H9 (cell line): ENCODE measurements around the gene PAFAH1B1. TPM values are rescaled to one million over a fixed set of nuclear protein-coding genes. Genes with fewer than 3 reads are reported as not detected.

Experiments used
- DNase-seq: peaks from one replicate; pipeline ENCODE4 v3.0.0-alpha.2; 2017
- H2AFZ ChIP-seq: one replicate; pipeline ENCODE4 v1.6.1; 2013; ENCODE audit warnings: mild to moderate bottlenecking, low read length, control low read depth, moderate library complexity
- H2AK5ac ChIP-seq: 2 replicates; pipeline ENCODE4 v1.6.1; 2013; ENCODE audit warnings: low read length, control low read depth, mixed read lengths; ENCODE audit not compliant: insufficient read length
- H2BK120ac ChIP-seq: one replicate; pipeline ENCODE4 v1.6.1; 2013; ENCODE audit warnings: low read depth, mild to moderate bottlenecking, low read length, control low read depth, inconsistent platforms; ENCODE audit not compliant: poor library complexity, severe bottlenecking
- H2BK12ac ChIP-seq: 2 replicates; pipeline ENCODE4 v1.6.1; 2013; ENCODE audit warnings: low read length, control low read depth, mixed read lengths, low read depth; ENCODE audit not compliant: insufficient read length
- H2BK15ac ChIP-seq: 2 replicates; pipeline ENCODE4 v1.6.1; 2013; ENCODE audit warnings: low read depth, low read length, control low read depth
- H2BK20ac ChIP-seq: one replicate; pipeline ENCODE4 v1.6.1; 2013; ENCODE audit warnings: low read depth, mild to moderate bottlenecking, low read length, control low read depth, inconsistent platforms; ENCODE audit not compliant: poor library complexity, severe bottlenecking
- H2BK5ac ChIP-seq: 2 replicates; pipeline ENCODE4 v1.6.1; 2013; ENCODE audit warnings: low read length, control low read depth, mixed read lengths; ENCODE audit not compliant: insufficient read length
- H3K14ac ChIP-seq: 2 replicates; pipeline ENCODE4 v1.6.1; 2013; ENCODE audit warnings: low read length, control low read depth; ENCODE audit not compliant: insufficient read depth
- H3K18ac ChIP-seq: 2 replicates; pipeline ENCODE4 v1.6.1; 2013; ENCODE audit warnings: low read depth, mild to moderate bottlenecking, mixed read lengths, low read length, control low read depth; ENCODE audit not compliant: insufficient read length
- H3K23ac ChIP-seq: 2 replicates; pipeline ENCODE4 v1.6.1; 2013; ENCODE audit warnings: low read length, control low read depth, mixed read lengths, low read depth; ENCODE audit not compliant: insufficient read length
- H3K23me2 ChIP-seq: 2 replicates; pipeline ENCODE4 v1.6.1; 2013; ENCODE audit warnings: low read depth, mild to moderate bottlenecking, mixed read lengths, low read length, control low read depth; ENCODE audit not compliant: insufficient read length, poor library complexity, severe bottlenecking
- H3K27ac ChIP-seq: 2 replicates; pipeline ENCODE4 v1.5.1; 2013; ENCODE audit warnings: low read length, control low read depth, mixed read lengths, low read depth; ENCODE audit not compliant: insufficient read length
- H3K27me3 ChIP-seq: 2 replicates; pipeline ENCODE4 v1.6.1; 2013; ENCODE audit warnings: low read length, control low read depth, inconsistent platforms; ENCODE audit not compliant: insufficient read depth
- H3K4ac ChIP-seq: 2 replicates; pipeline ENCODE4 v1.6.1; 2013; ENCODE audit warnings: low read depth, mild to moderate bottlenecking, control low read depth, inconsistent platforms, low read length, moderate library complexity
- H3K4me1 ChIP-seq: 2 replicates; pipeline ENCODE4 v1.6.1; 2013; ENCODE audit warnings: low read length, control low read depth, inconsistent platforms; ENCODE audit not compliant: insufficient read depth
- H3K4me2 ChIP-seq: 2 replicates; pipeline ENCODE4 v1.6.1; 2013; ENCODE audit warnings: low read length, control low read depth, mixed read lengths; ENCODE audit not compliant: insufficient read length, insufficient read depth
- H3K56ac ChIP-seq: 2 replicates; pipeline ENCODE4 v1.6.1; 2013; ENCODE audit warnings: low read depth, mild to moderate bottlenecking, mixed read lengths, low read length, control low read depth; ENCODE audit not compliant: insufficient read length
- H3K79me1 ChIP-seq: 2 replicates; pipeline ENCODE4 v1.6.1; 2013; ENCODE audit warnings: low read depth, mild to moderate bottlenecking, moderate library complexity, low read length, control low read depth, inconsistent platforms; ENCODE audit not compliant: insufficient read depth, poor library complexity, severe bottlenecking
- H3K79me2 ChIP-seq: 2 replicates; pipeline ENCODE4 v1.6.1; 2013; ENCODE audit warnings: low read length, control low read depth, inconsistent platforms; ENCODE audit not compliant: insufficient read depth
- H3K9ac ChIP-seq: 2 replicates; pipeline ENCODE4 v1.6.1; 2013; ENCODE audit warnings: low read length, control low read depth, mixed read lengths; ENCODE audit not compliant: insufficient read length; ENCODE audit errors: extremely low read depth
- H3K9me3 ChIP-seq: one replicate; pipeline ENCODE4 v1.6.1; 2013; ENCODE audit warnings: low read depth, low read length, inconsistent platforms; ENCODE audit not compliant: control insufficient read depth
- H3T11ph ChIP-seq: one replicate; pipeline ENCODE4 v1.6.1; 2013; ENCODE audit warnings: mild to moderate bottlenecking, low read length, control low read depth, inconsistent platforms
- H4K20me1 ChIP-seq: one replicate; pipeline ENCODE4 v1.6.1; 2013; ENCODE audit not compliant: control insufficient read depth, insufficient read length, insufficient read depth
- H4K5ac ChIP-seq: 2 replicates; pipeline ENCODE4 v1.6.1; 2013; ENCODE audit warnings: low read depth, mild to moderate bottlenecking, mixed read lengths, low read length, control low read depth; ENCODE audit not compliant: insufficient read length
- H4K8ac ChIP-seq: replicated peaks from 2 replicates; pipeline ENCODE4 v1.6.1; 2013; ENCODE audit warnings: low read length, control low read depth, mixed read lengths, low read depth; ENCODE audit not compliant: insufficient read length
- H4K91ac ChIP-seq: 2 replicates; pipeline ENCODE4 v1.6.1; 2013; ENCODE audit warnings: low read depth, mild to moderate bottlenecking, moderate library complexity, mixed read lengths, low read length, control low read depth; ENCODE audit not compliant: insufficient read length
- H3K27ac Mint-ChIP-seq, 3 experiments: 2 replicates in 2 of 3; 3 replicates in 1 of 3; pipeline ENCODE4 v1.8.0; 2020 to 2021; ENCODE audit warnings: mixed read lengths in 3 of 3, mild to moderate bottlenecking in 1 of 3, moderate library complexity in 1 of 3
- H3K27me3 Mint-ChIP-seq: 2 replicates; pipeline ENCODE4 v1.8.0; 2021; ENCODE audit warnings: low read depth, mild to moderate bottlenecking, moderate library complexity, mixed read lengths
- H3K36me3 Mint-ChIP-seq, 3 experiments: 2 replicates in 2 of 3; 3 replicates in 1 of 3; pipeline ENCODE4 v1.8.0; 2020 to 2021; ENCODE audit warnings: low read depth in 3 of 3, mixed read lengths in 3 of 3; ENCODE audit not compliant: insufficient read depth in 1 of 3
- H3K4me1 Mint-ChIP-seq, 2 experiments: 2 replicates each; pipeline ENCODE4 v1.8.0; 2020; ENCODE audit warnings: mixed read lengths in 2 of 2
- H3K4me3 Mint-ChIP-seq, 2 experiments: 2 replicates in 1 of 2; 3 replicates in 1 of 2; pipeline ENCODE4 v1.8.0; 2020 to 2021; ENCODE audit warnings: mild to moderate bottlenecking in 2 of 2, mixed read lengths in 2 of 2, moderate library complexity in 1 of 2
- H3K9me3 Mint-ChIP-seq, 2 experiments: 2 replicates in 1 of 2; 3 replicates in 1 of 2; pipeline ENCODE4 v1.8.0; 2020; ENCODE audit warnings: mild to moderate bottlenecking in 2 of 2, mixed read lengths in 2 of 2, moderate library complexity in 1 of 2
- CTCF ChIP-seq: fragments of 200-600 bp; sonication (generic); conservative IDR thresholded peaks from 3 replicates; pipeline ENCODE4 v1.8.0; 2021; ENCODE audit warnings: antibody characterized with exemption, mild to moderate bottlenecking
- WGBS: extraction: QIAGEN DNeasy Blood & Tissue Kit; methylation state at CpG from one replicate; pipeline ENCODE4 v1.1.7; 2013; ENCODE audit warnings: missing lambda C conversion rate, low lambda C conversion rate, mixed read lengths; ENCODE audit not compliant: insufficient read length; ENCODE audit errors: extremely low coverage; 5-methylcytosine and 5-hydroxymethylcytosine counted together
- total RNA-seq: library from RNA; stranded (reverse); gene quantifications from 2 replicates; pipeline ENCODE4 v1.2.1, GENCODE V29; 2021

The PAFAH1B1 gene
- total RNA-seq, 1 experiment from 2014 or later = 134 TPM

- Histone ChIP-seq H2BK20ac (no peak overlapping the region), H4K20me1 (no peaks in the 10 kb centered on the region), H3K23me2 (no peaks in the 10 kb centered on the region), H4K5ac (no peak overlapping the region), H3K4ac (peak overlapping the region; percentile 25; the same call in 1 of the 2 replicates), H3K4me1 (no peaks in the 10 kb centered on the region), H3K56ac (no peak overlapping the region), H4K8ac (no peak overlapping the region), H4K91ac (no peak overlapping the region), H3K14ac (peak overlapping the region; percentile 64; the same call in 1 of the 2 replicates), H3K9ac (no peak overlapping the region), H2AK5ac (no peak overlapping the region), H2BK12ac (peak overlapping the region; percentile 35), H3K27ac (no peak overlapping the region), H3K79me2 (no peaks in the 10 kb centered on the region), H2BK120ac (peak overlapping the region; percentile 23), H3K9me3 (no peaks in the 10 kb centered on the region), H2BK5ac (no peak overlapping the region), H2BK15ac (no peak overlapping the region), H3T11ph (peak overlapping the region; percentile 59), H3K27me3 (no peaks in the 10 kb centered on the region; the same call in 1 of the 2 replicates), H3K79me1 (no peaks in the 10 kb centered on the region), H3K23ac (no peak overlapping the region), H3K18ac (peak overlapping the region; percentile 64), H3K4me2 (peak overlapping the region; percentile 31), H2AFZ (peak overlapping the region; percentile 59)
- peaks cover 0 to 3% of the 10 kb centered on the region in 2 experiments; a peak in 2 of 5 replicates for H3K9me3 Mint-ChIP-seq
- peak overlapping the region in 1 of 2 experiments; percentile 63; a peak in 3 of 5 replicates for H3K4me3 Mint-ChIP-seq
- H3K36me3 Mint-ChIP-seq = no peaks in the 10 kb centered on the region
- no CpG with 5 or more reads among the region's 9 CpGs for WGBS
- H3K27me3 Mint-ChIP-seq = no peaks in the 10 kb centered on the region; the same call in 1 of the 2 replicates
- no peak for TF ChIP-seq CTCF
- DNase-seq = no peak
- peak overlapping the region in 2 of 3 experiments; percentile 81 to 93; a peak in 6 of 7 replicates for H3K27ac Mint-ChIP-seq
- peaks cover 14 to 18% of the 10 kb centered on the region in 2 experiments for H3K4me1 Mint-ChIP-seq
These were observed 41.5 kb upstream of the PAFAH1B1 start for GRCh38 chr17:2551928-2552327.
